Right lobe of liver (tissue), 6 donors: ENCODE data around the gene KPNB1. TPM values are rescaled to one million over a fixed set of nuclear protein-coding genes. Genes with fewer than 3 reads are reported as not detected.
A peak's percentile ranks its signal among the peaks of the same experiment; 100 is the strongest.

ENCODE experiments used
- ATAC-seq, 4 donors: fragments of 200-7000 bp; cut with Tn5 transposase; one replicate each; pipeline ENCODE4 v1.9.1; 2020; ENCODE audit warnings: mild to moderate bottlenecking in 4 of 4, moderate library complexity in 4 of 4
- DNase-seq, 3 donors: peaks; one replicate each; pipeline ENCODE4 v3.0.0-alpha.2; 2020
- H3K27ac ChIP-seq, 3 donors: fragments of 200-600 bp; one replicate each; pipeline ENCODE4 v1.8.0; 2022
- H3K27me3 ChIP-seq, 2 donors: fragments of 200-600 bp; one replicate each; pipeline ENCODE4 v1.8.0; 2022
- H3K36me3 ChIP-seq, 4 donors: fragments of 200-600 bp; sonication (generic) in 1 of 4; one replicate each; pipeline versions ENCODE4 v1.5.1 to v1.8.0; 2017 to 2022; ENCODE audit warnings: control low read depth in 1 of 4
- H3K4me1 ChIP-seq, 4 donors: fragments of 200-600 bp; sonication (generic) in 1 of 4; one replicate each; pipeline versions ENCODE4 v1.5.1 to v1.8.0; 2017 to 2022; ENCODE audit warnings: control low read depth in 1 of 4
- H3K4me3 ChIP-seq, 3 donors: fragments of 200-600 bp; one replicate each; pipeline ENCODE4 v1.8.0; 2022
- H3K9me3 ChIP-seq, 4 donors: fragments of 200-600 bp; sonication (generic) in 1 of 4; one replicate each; pipeline versions ENCODE4 v1.5.1 to v1.8.0; 2017 to 2022; ENCODE audit warnings: control low read depth in 1 of 4
- POLR2A ChIP-seq: fragments of 450-650 bp; IDR thresholded peaks from one replicate; pipeline ENCODE4 v1.6.1; 2017; ENCODE audit warnings: antibody characterized with exemption, mild to moderate bottlenecking
- WGBS: methylation state at CpG from one replicate; pipeline ENCODE4 v1.1.6; 2018; ENCODE audit warnings: low coverage, low lambda C conversion rate; ENCODE audit not compliant: insufficient coverage; ENCODE audit errors: missing lambda C conversion rate; 5-methylcytosine and 5-hydroxymethylcytosine counted together
- intact Hi-C, 2 donors: fragments of 100-400 bp; cut with DNase I; formaldehyde crosslinking; loops; one replicate each; pipeline versions ENCODE4 v1.11.2 to v1.14.1; 2022
- total RNA-seq, 6 experiments: library from RNA; depleted of rRNA in 2 of 6; stranded (reverse); fragments of >200 nt in 2 of 6; fragmentation: NEBNext Ultra II Directional in 3 of 6; extraction: Animal tissue kit (Norgen Biotek cat#: 25700) in 3 of 6; gene quantifications; one replicate each; pipeline versions ENCODE4 v1.1.0 to v1.2.4, GENCODE V29; 2016 to 2023
- TF ChIP-seq, protein P1 (sequence below), 4 donors: fragments of 200-600 bp in 3 of 4; fragments of 450-650 bp in 1 of 4; IDR thresholded peaks; one replicate each; pipeline versions ENCODE4 v1.5.1 to v1.8.0; 2016 to 2022; ENCODE audit warnings: antibody characterized with exemption in 4 of 4, mild to moderate bottlenecking in 2 of 4
- donor health status: DM: no; HTN: yes; CAD: no.
- donor health status: DM: no; HTN: no; CAD: no.
- donor health status: DM: no; HTN: no; CAD: no.
- donor health status: DM: no; HTN: yes; CAD: no.
- donor health status: DM: no; HTN: yes; CAD: no.

The KPNB1 gene
- total RNA-seq, 6 experiments from 2014 or later, result 80.8 to 104 (median 94.5) TPM

DNA sequence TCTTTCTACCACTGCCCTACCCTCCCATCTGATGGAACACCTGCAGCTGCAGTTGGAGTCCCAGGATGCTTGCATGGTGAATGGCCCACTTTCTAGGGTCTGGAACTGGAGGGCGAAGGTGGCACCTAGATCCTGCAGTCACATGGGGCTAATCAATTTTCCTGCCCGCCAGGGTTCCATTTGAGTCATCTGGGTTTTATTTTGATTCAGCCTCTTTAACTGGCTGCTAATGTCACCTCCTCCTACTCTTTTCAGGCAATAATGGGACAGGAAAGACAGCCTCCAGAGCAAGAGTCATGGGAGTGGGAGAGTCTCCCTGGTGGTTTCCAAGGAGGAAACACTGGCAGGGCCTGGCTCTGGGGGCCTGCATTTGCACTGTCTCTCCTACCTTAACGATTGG lies 40.4 kb downstream of the KPNB1 start:
- Histone ChIP-seq H3K4me1 (peaks cover 0 to 22% (median 0%) of the 10 kb centered on the region in 4 donors), H3K27me3 (no peaks in the 10 kb centered on the region), H3K27ac (no peak overlapping the region), H3K4me3 (no peak overlapping the region), H3K9me3 (no peaks in the 10 kb centered on the region), H3K36me3 (peaks cover 0 to 2% (median 0%) of the 10 kb centered on the region in 4 donors)
- intact Hi-C loops, result no loop called here
- TF ChIP-seq POLR2A, result no peak
- TF ChIP-seq, protein P1, sequence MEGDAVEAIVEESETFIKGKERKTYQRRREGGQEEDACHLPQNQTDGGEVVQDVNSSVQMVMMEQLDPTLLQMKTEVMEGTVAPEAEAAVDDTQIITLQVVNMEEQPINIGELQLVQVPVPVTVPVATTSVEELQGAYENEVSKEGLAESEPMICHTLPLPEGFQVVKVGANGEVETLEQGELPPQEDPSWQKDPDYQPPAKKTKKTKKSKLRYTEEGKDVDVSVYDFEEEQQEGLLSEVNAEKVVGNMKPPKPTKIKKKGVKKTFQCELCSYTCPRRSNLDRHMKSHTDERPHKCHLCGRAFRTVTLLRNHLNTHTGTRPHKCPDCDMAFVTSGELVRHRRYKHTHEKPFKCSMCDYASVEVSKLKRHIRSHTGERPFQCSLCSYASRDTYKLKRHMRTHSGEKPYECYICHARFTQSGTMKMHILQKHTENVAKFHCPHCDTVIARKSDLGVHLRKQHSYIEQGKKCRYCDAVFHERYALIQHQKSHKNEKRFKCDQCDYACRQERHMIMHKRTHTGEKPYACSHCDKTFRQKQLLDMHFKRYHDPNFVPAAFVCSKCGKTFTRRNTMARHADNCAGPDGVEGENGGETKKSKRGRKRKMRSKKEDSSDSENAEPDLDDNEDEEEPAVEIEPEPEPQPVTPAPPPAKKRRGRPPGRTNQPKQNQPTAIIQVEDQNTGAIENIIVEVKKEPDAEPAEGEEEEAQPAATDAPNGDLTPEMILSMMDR (IDR thresholded peaks at IDR 0.05), result no peak
- DNase-seq (no peak), ATAC-seq (no peak)
- WGBS, result 46% methylated on average over 3 of the region's 3 CpGs

DNA sequence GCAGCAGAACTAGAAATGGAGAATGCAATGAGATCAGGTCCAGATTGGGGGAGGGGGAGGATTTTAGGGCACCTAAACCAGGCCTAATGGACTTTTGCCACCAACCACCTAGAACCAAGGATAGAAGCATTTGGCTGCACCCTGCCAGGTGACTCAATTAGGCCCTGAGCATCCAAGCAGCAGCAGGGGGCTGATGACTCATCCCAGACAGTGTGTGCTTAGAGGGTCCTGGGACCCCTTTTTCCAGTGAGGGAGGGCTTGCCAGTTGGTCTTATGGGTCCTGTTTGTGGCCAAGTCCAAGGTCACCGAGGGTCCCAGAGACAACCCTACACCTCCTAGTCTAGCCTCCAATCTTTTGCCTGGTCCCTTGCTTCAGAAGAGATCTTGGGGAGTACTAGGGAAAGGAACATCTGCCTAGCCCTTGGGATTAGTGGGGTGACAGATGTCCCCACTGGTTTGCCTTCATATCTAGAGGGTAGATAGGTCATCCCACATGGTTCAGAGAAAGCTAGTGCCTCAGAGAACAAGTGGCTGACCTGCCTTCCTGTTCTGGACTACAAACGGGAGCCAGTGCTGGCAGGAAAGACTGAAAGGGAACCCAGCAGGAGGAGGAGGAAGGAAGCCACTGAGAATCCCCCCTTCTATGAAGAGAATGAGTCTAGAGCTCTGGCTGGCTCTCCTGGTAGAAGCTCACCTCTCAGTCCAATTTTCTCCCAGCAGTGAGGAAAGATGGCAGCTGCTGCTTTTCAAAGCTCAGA lies 42.6 kb downstream of the KPNB1 start:
- intact Hi-C loops, result no loop called here
- Histone ChIP-seq H3K27me3 (no peaks in the 10 kb centered on the region), H3K9me3 (no peaks in the 10 kb centered on the region), H3K27ac (no peak overlapping the region), H3K4me3 (no peak overlapping the region), H3K36me3 (no peaks in the 10 kb centered on the region), H3K4me1 (peaks cover 0 to 11% (median 0%) of the 10 kb centered on the region in 4 donors)
- DNase-seq (no peak), ATAC-seq (no peak)
- TF ChIP-seq, protein P1 (IDR thresholded peaks at IDR 0.05), result no peak
- TF ChIP-seq POLR2A, result no peak
- 20% methylated on average over 1 of the region's 2 CpGs for WGBS

DNA sequence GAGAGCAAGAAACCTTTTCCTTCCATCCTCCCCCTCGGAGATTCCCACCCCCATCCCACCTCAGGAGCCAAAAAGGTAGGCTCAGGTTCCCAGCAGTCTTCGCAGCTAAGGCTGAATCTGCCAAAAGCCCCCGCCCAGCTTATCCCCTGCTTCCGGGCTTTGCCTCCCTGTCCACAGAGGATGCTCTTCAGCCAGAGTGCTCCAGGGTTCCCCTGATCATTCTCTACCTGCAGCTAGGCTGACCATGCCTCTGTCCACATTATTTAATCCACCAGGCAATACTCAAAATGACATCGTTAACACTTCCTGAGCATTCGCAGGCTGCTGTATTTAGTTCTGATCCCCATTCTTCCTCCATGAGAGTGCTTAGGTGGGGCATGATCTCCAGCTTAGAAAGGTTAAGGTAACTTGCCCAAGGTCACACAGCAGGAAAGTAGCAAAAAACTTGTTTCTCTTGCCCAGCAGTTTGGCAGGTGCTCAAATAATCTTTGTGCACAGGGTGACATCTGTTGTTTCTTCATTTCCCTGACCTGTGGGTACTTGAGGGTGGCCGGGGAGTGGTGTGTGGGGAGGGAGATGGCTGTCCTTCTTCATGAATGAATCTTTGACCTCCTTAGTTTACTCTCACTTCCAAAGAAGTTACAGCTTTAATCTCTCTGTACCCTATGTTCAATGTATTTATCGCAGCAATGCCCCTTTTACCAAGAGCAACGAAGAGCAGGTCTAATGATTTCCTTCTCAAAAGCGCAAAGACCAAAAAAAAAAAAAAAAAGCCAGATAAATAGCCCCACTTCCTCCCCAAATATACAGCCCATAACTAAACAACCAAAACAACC lies 43.4 kb downstream of the KPNB1 start:
- peak in 3 of 4 donors; percentile 5 to 27 (median 12) for ATAC-seq
- intact Hi-C loops, result no loop called here

More for the DNA sequence above, 43.4 kb downstream of the KPNB1 start:
- WGBS, result 26% methylated on average over 9 of the region's 10 CpGs
- DNase-seq, result no peak
- TF ChIP-seq POLR2A, result no peak
- TF ChIP-seq, protein P1 (IDR thresholded peaks at IDR 0.05), result no peak
- H3K4me3 ChIP-seq, result peak overlapping the region; percentile 68 to 87 (median 75)
- peak overlapping the region in 1 of 3 donors; percentile 66 for H3K27ac ChIP-seq
- no peaks in the 10 kb centered on the region for H3K36me3 ChIP-seq
- no peaks in the 10 kb centered on the region for H3K27me3 ChIP-seq
- peaks cover 0 to 11% (median 0%) of the 10 kb centered on the region in 4 donors for H3K4me1 ChIP-seq
- H3K9me3 ChIP-seq, result no peaks in the 10 kb centered on the region
